ENCODE results near the gene HERPUD1.

Gene HERPUD1

DNA sequence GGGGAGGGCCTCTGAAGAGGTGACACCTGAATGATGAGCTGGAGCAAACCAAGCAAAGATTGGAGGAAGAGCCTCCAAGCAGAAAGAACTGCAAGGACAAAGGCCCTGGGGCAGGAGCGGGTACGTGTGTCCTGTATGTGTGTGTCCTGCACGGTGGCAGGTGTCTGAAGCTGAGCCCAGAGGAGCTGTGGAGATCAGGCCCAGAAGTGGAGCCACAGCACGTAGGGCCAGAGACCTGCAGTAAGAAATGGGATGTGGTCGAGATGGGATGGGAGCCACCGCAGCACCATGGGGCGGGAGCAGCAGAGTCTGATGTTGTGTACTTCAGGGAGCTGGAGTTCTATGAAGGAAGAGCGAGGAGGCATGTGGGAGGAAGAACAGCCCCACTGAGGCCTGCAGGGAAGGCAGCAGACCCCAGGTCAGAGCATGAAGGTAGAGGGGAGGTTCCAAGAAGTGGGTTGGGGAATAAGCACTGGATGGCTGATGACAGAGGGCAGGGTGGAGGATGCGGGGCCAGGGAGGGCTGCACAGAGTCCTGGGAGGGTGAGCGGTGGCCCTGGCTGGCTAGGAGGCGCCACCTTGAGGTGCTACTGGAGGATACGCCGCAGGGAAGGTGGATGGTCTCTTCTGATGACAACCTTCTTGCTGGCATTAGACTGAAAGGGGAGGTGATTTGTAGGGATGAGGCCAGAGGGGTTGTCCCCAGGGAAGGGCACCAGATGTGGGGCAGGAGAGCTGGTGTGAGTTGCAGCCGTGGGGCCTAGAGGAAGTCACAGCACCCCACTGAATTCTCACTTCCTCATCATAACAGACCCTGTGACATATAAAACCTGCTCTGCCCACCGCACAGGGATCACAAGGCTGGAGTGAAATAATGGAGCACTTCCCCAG lies 19.2 kb downstream of the HERPUD1 start:
- H3K4me1 ChIP-seq (ENCODE audit: low read length) = peaks cover 16% of the 10 kb centered on the region
- peak; percentile 63 for DNase-seq

DNA sequence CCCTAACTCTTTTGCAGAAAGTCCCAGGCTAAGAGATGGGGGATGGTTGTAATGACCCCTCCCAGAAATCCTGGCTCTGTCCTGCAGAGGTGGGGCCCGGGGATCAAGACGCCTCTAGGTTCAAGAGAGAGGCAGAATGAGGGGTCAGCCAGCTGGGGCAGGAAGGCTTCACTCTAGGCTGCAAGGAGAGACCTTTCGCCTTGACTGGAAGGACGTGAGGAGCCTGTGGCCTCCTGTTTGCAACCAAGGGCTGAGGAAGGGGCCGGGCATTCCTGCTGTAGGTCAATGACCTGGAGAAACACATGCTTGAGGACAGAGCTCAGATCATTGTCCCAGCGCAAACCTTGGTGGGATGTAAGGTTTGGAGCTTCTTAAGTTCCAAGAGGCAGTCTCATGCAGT lies 21.1 kb downstream of the HERPUD1 start:
- Histone ChIP-seq H3K27me3 (replicated peaks; ENCODE audit: insufficient read depth, low read length) (no peaks in the 10 kb centered on the region), H3F3A (ENCODE audit: insufficient read depth, low read length) (peaks cover 30% of the 10 kb centered on the region), H2AFZ (ENCODE audit: low read length) (no peak overlapping the region), H3K9ac (ENCODE audit: low read length) (no peak overlapping the region), H3K4me2 (ENCODE audit: low read depth, low read length) (no peak overlapping the region), H3K4me1 (ENCODE audit: low read length) (peaks cover 16% of the 10 kb centered on the region), H3K9me3 (replicated peaks; ENCODE audit: insufficient read depth, low read length) (no peaks in the 10 kb centered on the region), H3K79me2 (ENCODE audit: low read length) (no peaks in the 10 kb centered on the region), H3K36me3 (replicated peaks; ENCODE audit: insufficient read depth, low read length) (no peaks in the 10 kb centered on the region), H3K4me3 (ENCODE audit: low read length) (no peak overlapping the region), H3K9me2 (replicated peaks; ENCODE audit: insufficient read depth, low read length) (no peaks in the 10 kb centered on the region), H4K20me1 (ENCODE audit: insufficient read depth, low read length) (no peaks in the 10 kb centered on the region), H3K27ac (ENCODE audit: low read length) (no peak overlapping the region)
- DNase-seq = no peak
- TF ChIP-seq, protein P1, sequence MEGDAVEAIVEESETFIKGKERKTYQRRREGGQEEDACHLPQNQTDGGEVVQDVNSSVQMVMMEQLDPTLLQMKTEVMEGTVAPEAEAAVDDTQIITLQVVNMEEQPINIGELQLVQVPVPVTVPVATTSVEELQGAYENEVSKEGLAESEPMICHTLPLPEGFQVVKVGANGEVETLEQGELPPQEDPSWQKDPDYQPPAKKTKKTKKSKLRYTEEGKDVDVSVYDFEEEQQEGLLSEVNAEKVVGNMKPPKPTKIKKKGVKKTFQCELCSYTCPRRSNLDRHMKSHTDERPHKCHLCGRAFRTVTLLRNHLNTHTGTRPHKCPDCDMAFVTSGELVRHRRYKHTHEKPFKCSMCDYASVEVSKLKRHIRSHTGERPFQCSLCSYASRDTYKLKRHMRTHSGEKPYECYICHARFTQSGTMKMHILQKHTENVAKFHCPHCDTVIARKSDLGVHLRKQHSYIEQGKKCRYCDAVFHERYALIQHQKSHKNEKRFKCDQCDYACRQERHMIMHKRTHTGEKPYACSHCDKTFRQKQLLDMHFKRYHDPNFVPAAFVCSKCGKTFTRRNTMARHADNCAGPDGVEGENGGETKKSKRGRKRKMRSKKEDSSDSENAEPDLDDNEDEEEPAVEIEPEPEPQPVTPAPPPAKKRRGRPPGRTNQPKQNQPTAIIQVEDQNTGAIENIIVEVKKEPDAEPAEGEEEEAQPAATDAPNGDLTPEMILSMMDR (IDR thresholded peaks at IDR 0.05; ENCODE audit: low read length) = no peak
- TF ChIP-seq EZH2phosphoT487 (IDR thresholded peaks at IDR 0.05; ENCODE audit: low read length) (no peak), EZH2 (optimal IDR thresholded peaks at IDR 0.05; ENCODE audit: low read depth, low read length) (no peak)

More for the DNA sequence above, 19.2 kb downstream of the HERPUD1 start:
- no peaks in the 10 kb centered on the region for H3K9me2 ChIP-seq (replicated peaks; ENCODE audit: insufficient read depth, low read length)
- peak overlapping the region; percentile 48; the same call in 1 of the 2 replicates for H3K27ac ChIP-seq (ENCODE audit: low read length)
- H3K4me3 ChIP-seq (ENCODE audit: low read length) = no peak overlapping the region
- TF ChIP-seq, protein P1 (IDR thresholded peaks at IDR 0.05; ENCODE audit: low read length) = peak; percentile 80
- TF ChIP-seq EZH2phosphoT487 (IDR thresholded peaks at IDR 0.05; ENCODE audit: low read length) = no peak
- no peak for TF ChIP-seq EZH2 (optimal IDR thresholded peaks at IDR 0.05; ENCODE audit: low read depth, low read length)
- no peaks in the 10 kb centered on the region for H3K27me3 ChIP-seq (replicated peaks; ENCODE audit: insufficient read depth, low read length)
- H2AFZ ChIP-seq (ENCODE audit: low read length) = no peak overlapping the region
- no peaks in the 10 kb centered on the region for H3K9me3 ChIP-seq (replicated peaks; ENCODE audit: insufficient read depth, low read length)
- no peaks in the 10 kb centered on the region for H4K20me1 ChIP-seq (ENCODE audit: insufficient read depth, low read length)
- H3F3A ChIP-seq (ENCODE audit: insufficient read depth, low read length) = peaks cover 48% of the 10 kb centered on the region
- peak overlapping the region; percentile 2; the same call in 1 of the 2 replicates for H3K9ac ChIP-seq (ENCODE audit: low read length)
- no peaks in the 10 kb centered on the region for H3K36me3 ChIP-seq (replicated peaks; ENCODE audit: insufficient read depth, low read length)
- H3K79me2 ChIP-seq (ENCODE audit: low read length) = no peaks in the 10 kb centered on the region
- H3K4me2 ChIP-seq (ENCODE audit: low read depth, low read length) = peak overlapping the region; percentile 55

DNA sequence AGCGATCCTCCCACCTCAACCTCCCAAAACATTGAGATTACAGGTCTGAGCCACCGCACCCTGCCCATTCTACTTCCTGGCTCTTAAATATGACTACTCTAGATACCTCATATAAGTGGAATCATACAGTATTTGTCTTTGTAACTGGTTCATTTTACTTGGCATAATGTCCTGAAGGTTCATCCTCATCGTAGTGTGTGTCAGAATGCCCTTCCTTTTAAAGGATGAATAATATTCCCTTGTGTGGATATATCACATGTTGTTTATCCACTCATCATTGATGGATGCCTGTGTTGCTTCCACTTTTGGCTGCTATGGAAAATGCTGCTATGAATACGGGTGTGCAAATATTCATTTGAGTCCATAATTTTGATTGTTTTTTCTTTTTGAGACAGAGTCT lies 24.1 kb downstream of the HERPUD1 start:
- Histone ChIP-seq H3K27me3 (replicated peaks; ENCODE audit: insufficient read depth, low read length) (no peaks in the 10 kb centered on the region), H2AFZ (ENCODE audit: low read length) (no peak overlapping the region), H3K27ac (ENCODE audit: low read length) (no peak overlapping the region), H3F3A (ENCODE audit: insufficient read depth, low read length) (peaks cover 5% of the 10 kb centered on the region; the same call in 1 of the 2 replicates), H3K36me3 (replicated peaks; ENCODE audit: insufficient read depth, low read length) (no peaks in the 10 kb centered on the region), H3K9me3 (replicated peaks; ENCODE audit: insufficient read depth, low read length) (no peaks in the 10 kb centered on the region), H3K79me2 (ENCODE audit: low read length) (no peaks in the 10 kb centered on the region), H3K9me2 (replicated peaks; ENCODE audit: insufficient read depth, low read length) (no peaks in the 10 kb centered on the region), H3K4me3 (ENCODE audit: low read length) (no peak overlapping the region), H3K9ac (ENCODE audit: low read length) (no peak overlapping the region), H3K4me1 (ENCODE audit: low read length) (peaks cover 5% of the 10 kb centered on the region), H3K4me2 (ENCODE audit: low read depth, low read length) (no peak overlapping the region), H4K20me1 (ENCODE audit: insufficient read depth, low read length) (no peaks in the 10 kb centered on the region)
- DNase-seq = no peak
- no peak for TF ChIP-seq EZH2phosphoT487 (IDR thresholded peaks at IDR 0.05; ENCODE audit: low read length)
- TF ChIP-seq, protein P1 (IDR thresholded peaks at IDR 0.05; ENCODE audit: low read length) = no peak
- no peak for TF ChIP-seq EZH2 (optimal IDR thresholded peaks at IDR 0.05; ENCODE audit: low read depth, low read length)

Measured in MM.1S (cell line).